IPS-20b (cell line): ENCODE measurements around the gene BCKDHB.

Experiments used
- H3K27ac ChIP-seq: one replicate; pipeline ENCODE4 v1.5.1; 2013; ENCODE audit warnings: low read length
- H3K27me3 ChIP-seq: 2 replicates; pipeline ENCODE4 v1.6.1; 2013; ENCODE audit warnings: mild to moderate bottlenecking, low read length, inconsistent platforms; ENCODE audit not compliant: insufficient read depth
- H3K36me3 ChIP-seq: 2 replicates; pipeline ENCODE4 v1.6.1; 2013; ENCODE audit warnings: low read depth, mild to moderate bottlenecking, inconsistent platforms, low read length, moderate library complexity; ENCODE audit not compliant: insufficient read depth
- H3K4me1 ChIP-seq: 2 replicates; pipeline ENCODE4 v1.6.1; 2013; ENCODE audit warnings: mild to moderate bottlenecking, control low read depth, inconsistent platforms, low read length, moderate library complexity; ENCODE audit not compliant: insufficient read depth
- H3K4me3 ChIP-seq: 2 replicates; pipeline ENCODE4 v1.5.1; 2013; ENCODE audit warnings: mild to moderate bottlenecking, low read length, inconsistent platforms
- H3K9ac ChIP-seq: 2 replicates; pipeline ENCODE4 v1.6.1; 2013; ENCODE audit warnings: low read depth, mild to moderate bottlenecking, inconsistent platforms, low read length, moderate library complexity
- H3K9me3 ChIP-seq: 2 replicates; pipeline ENCODE4 v1.6.1; 2013; ENCODE audit warnings: mild to moderate bottlenecking, low read depth, low read length, inconsistent platforms; ENCODE audit not compliant: insufficient read depth

The BCKDHB gene

DNA sequence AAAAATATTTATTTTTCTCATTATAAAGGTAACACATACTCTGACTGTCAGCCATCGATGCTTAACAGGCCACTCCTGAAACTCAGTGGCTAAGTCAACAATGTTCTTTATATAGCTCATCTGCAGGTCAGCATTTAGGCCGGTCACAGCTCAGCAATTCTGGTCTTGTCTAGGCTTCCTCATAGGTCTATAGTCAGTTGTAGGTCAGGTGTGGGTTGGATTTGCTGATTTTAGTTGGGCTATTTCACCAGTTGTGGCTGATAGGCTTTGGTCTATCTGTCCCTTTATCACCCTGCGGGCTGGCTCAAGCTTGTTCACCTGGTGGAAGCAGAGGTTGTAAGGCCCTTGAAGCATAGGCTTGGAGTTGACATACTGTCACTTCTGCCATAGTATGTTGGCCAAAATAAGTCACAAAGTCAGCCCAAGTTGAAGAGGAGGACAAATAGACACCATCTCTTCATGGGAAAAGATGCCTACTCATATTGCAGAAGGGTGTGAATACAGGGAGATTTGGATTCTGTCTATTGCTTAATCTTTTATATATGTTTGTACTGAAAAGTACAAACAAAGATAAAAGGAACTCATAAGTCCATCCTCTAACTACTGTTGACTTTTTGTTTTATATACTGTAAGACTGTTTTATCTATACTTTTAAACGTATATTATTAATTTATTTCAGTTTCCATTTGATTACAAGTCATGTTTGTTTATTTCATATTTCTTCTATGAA, 75.0 kb downstream of the BCKDHB start:
- H3K4me3 ChIP-seq = no peak overlapping the region
- H3K27me3 ChIP-seq = no peaks in the 10 kb centered on the region
- no peak overlapping the region for H3K27ac ChIP-seq
- H3K9me3 ChIP-seq = no peaks in the 10 kb centered on the region
- no peaks in the 10 kb centered on the region for H3K4me1 ChIP-seq
- no peak overlapping the region for H3K9ac ChIP-seq
- no peaks in the 10 kb centered on the region for H3K36me3 ChIP-seq

DNA sequence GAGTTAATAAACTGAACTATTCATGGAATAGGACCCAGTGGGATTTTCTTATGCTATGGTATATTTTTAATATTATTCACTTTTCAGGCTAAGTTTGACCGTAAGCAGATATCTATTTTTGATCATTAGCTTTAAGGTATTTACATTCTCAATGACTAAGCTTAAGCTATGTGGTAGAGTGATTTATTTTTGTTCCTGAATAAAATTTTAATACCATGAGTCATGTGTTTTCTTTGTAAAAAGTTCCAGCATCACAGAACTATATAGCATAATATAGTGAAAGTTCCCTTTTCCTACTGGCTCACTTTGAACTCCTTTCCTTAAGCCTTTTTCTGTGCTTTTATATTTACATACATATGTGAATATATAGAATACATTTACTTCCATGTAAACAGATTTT, 75.8 kb downstream of the BCKDHB start:
- Histone ChIP-seq H3K4me3 (no peak overlapping the region), H3K9me3 (no peaks in the 10 kb centered on the region), H3K27ac (no peak overlapping the region), H3K36me3 (no peaks in the 10 kb centered on the region), H3K9ac (no peak overlapping the region), H3K27me3 (no peaks in the 10 kb centered on the region), H3K4me1 (no peaks in the 10 kb centered on the region)

DNA sequence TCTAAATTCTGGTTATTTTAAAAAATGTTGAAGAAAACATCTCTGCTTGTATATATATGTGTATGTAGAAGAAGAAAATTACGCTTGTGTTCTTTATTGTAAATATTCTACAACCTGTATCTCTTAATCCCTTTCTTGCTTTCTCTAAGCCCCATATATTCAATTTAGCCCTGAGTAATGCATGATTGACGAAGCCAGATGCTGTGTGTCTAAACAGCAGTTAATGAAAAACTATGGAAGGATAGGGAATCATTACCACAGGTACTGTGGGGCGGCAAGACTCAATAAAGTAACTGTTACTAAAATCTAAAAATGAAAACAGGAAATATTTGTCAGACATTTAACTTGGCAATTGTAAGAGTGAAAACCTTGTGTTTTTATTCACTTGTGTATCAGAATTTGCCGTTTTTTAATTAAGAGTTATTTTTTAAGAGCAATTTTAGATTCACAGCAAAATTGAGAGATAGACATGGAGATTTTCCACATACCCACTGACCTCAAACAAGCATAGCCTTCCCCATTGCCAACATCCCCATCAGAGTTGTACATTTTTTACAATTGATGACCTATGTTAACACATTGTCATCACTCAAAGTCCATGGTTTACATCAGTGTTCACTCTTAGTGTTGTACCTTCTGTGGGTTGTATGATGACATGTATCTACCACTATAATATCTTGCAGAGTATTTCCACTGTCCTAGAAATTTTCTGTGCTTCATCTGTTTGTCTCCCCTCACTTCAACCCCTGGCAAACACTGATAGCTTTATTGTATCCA, 76.7 kb downstream of the BCKDHB start:
- no peaks in the 10 kb centered on the region for H3K4me1 ChIP-seq
- H3K9ac ChIP-seq = no peak overlapping the region
- no peaks in the 10 kb centered on the region for H3K9me3 ChIP-seq
- H3K27me3 ChIP-seq = no peaks in the 10 kb centered on the region
- no peak overlapping the region for H3K4me3 ChIP-seq
- no peak overlapping the region for H3K27ac ChIP-seq
- no peaks in the 10 kb centered on the region for H3K36me3 ChIP-seq

DNA sequence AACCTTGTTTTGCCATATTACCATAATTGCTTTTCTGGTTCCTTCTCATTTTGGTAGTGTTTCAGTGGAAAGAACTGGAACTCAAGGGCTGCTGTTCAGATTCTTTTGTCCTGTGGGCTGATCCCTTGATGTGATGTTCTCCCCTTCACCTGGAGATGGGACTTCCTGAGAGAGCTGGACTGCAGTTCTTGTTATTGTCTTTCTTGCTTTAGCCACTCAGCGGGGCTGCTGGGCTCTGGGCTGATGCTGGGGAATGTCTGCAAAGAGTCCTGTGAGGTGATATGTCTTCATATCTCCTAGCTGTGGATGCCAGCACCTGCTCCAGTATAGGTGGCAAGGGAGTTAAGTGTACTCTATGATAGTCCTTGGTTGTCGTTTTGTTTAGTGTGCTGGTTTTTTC, 79.0 kb downstream of the BCKDHB start:
- no peaks in the 10 kb centered on the region for H3K4me1 ChIP-seq
- no peaks in the 10 kb centered on the region for H3K9me3 ChIP-seq
- no peak overlapping the region for H3K9ac ChIP-seq
- no peak overlapping the region for H3K27ac ChIP-seq
- no peak overlapping the region for H3K4me3 ChIP-seq
- no peaks in the 10 kb centered on the region for H3K27me3 ChIP-seq
- H3K36me3 ChIP-seq = no peaks in the 10 kb centered on the region

DNA sequence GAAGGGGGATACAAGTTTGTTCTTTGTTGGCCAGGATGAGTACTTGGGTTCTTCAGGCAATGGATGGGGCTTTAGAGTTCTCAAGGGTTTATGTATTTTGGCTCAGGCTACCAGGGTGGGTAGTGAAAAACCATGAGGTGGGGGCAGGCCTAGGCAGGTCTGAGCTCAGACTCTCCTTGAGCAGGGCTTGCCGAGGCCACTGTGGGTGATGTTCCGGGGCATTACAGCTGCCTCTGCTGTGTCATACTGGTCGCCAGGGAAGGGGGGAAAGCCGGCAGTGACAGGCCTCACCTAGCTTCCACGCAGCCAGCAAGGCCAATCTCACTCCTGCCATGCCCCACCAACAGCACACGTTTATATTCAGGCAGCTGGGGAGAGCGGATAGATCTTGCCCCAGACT, 79.6 kb downstream of the BCKDHB start:
- Histone ChIP-seq H3K27me3 (no peaks in the 10 kb centered on the region), H3K9ac (no peak overlapping the region), H3K9me3 (no peaks in the 10 kb centered on the region), H3K27ac (no peak overlapping the region), H3K36me3 (no peaks in the 10 kb centered on the region), H3K4me3 (no peak overlapping the region), H3K4me1 (no peaks in the 10 kb centered on the region)

DNA sequence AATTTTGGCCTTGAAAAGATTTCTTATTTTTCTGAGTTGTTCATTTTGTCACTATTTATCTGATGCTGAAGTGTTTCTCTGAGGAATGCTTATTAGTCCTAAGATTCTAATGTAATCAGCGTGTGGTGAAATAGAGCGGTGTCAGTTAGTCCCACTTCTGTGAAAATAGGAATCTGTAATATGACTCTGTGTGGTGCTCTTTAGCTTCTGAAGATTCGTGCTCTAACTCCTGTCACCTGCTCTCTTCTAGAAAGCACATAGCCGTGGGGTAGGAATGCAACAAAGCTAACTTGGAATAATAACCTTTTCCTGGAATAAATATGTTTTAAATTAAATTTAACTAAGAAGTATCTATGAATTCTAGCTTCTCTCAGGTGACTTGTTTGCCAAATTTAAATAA, 90.4 kb downstream of the BCKDHB start:
- Histone ChIP-seq H3K9ac (no peak overlapping the region), H3K4me1 (no peaks in the 10 kb centered on the region), H3K4me3 (no peak overlapping the region), H3K27me3 (no peaks in the 10 kb centered on the region), H3K27ac (no peak overlapping the region), H3K9me3 (no peaks in the 10 kb centered on the region), H3K36me3 (no peaks in the 10 kb centered on the region)

DNA sequence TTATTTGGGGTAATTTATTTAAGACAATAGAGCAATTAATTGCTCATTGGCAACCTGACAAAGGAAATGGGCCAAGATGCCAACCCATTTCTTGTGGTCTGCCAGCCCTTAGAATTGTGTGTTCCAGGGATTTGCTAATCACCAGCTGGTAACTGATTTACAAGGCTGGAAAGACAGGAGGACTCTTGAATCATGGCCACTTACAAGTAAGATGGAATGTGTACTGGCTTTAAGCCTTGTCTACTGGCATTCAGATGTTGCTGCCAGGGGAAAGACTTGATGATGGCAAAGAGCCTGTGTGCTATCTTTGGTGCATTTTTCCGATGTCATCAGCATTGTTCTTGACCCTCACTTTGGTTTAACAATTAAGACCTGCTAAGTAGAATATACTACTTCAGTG, 91.0 kb downstream of the BCKDHB start:
- Histone ChIP-seq H3K9ac (no peak overlapping the region), H3K27me3 (no peaks in the 10 kb centered on the region), H3K36me3 (no peaks in the 10 kb centered on the region), H3K4me3 (no peak overlapping the region), H3K4me1 (no peaks in the 10 kb centered on the region), H3K9me3 (no peaks in the 10 kb centered on the region), H3K27ac (no peak overlapping the region)

DNA sequence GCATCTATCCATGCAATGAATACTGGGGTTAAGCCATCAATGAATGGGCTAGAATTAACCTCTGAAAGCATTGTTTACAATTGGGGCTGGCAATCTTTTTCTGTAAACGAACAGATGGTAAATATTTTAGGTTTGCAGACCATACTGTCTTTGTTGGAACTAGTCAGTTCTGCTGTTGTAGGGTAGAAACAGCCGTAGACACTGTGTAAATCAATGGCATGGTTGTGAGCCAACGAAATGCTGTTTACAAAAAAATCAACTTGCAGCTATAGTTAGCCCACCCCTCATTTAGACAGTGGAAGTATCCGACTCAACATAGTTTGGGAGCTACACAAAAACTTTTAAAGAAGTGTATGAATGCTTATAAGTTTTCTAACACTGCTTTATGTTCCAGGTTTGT, 91.5 kb downstream of the BCKDHB start:
- H3K9ac ChIP-seq = no peak overlapping the region
- no peaks in the 10 kb centered on the region for H3K27me3 ChIP-seq
- no peaks in the 10 kb centered on the region for H3K9me3 ChIP-seq
- H3K27ac ChIP-seq = no peak overlapping the region
- no peak overlapping the region for H3K4me3 ChIP-seq
- H3K36me3 ChIP-seq = peaks cover 3% of the 10 kb centered on the region
- no peaks in the 10 kb centered on the region for H3K4me1 ChIP-seq

DNA sequence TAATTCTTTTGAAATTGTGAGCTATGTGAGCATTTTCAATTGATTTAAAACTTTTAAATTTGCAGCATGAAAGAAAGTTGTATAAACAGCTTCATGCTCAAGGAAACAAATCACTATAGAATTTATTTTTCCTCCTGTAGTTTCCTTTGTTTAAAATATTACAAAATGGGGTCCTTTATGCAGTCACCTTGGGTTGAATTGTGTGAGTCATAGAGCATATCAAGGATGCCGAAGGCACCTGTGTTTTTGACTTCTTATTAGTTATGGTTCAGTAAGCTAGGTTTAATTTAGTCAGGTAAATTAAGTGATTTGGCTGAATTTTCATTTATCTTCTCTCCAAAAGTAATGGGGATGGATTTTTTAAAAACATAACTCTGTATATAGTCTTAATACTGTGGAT, 96.8 kb downstream of the BCKDHB start:
- Histone ChIP-seq H3K4me1 (no peaks in the 10 kb centered on the region), H3K4me3 (no peak overlapping the region), H3K27me3 (no peaks in the 10 kb centered on the region), H3K27ac (no peak overlapping the region), H3K9ac (no peak overlapping the region), H3K9me3 (no peaks in the 10 kb centered on the region), H3K36me3 (peaks cover 24% of the 10 kb centered on the region)

DNA sequence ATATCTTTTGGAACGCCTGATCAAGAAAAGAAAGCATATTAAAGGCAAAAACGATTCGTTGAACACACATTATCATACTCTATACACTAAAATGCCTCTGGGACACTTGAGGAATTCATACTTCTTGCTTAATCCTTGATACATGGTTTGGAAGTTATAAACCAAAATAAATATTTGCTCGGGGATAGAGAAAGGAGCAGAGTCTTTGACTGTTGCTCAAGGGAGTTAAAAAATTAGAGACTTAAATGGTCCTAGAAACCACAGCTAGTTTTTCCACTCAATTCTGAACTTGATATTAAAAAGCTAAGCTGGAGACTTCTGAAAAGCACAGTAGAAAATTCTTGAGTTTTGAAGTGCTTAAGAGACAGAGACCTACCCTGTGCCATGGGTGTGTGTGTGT, 98.9 kb downstream of the BCKDHB start:
- peaks cover 6% of the 10 kb centered on the region; the same call in 1 of the 2 replicates for H3K4me1 ChIP-seq
- no peaks in the 10 kb centered on the region for H3K27me3 ChIP-seq
- no peaks in the 10 kb centered on the region for H3K9me3 ChIP-seq
- no peak overlapping the region for H3K9ac ChIP-seq
- H3K4me3 ChIP-seq = no peak overlapping the region
- peaks cover 24% of the 10 kb centered on the region for H3K36me3 ChIP-seq
- no peak overlapping the region for H3K27ac ChIP-seq

DNA sequence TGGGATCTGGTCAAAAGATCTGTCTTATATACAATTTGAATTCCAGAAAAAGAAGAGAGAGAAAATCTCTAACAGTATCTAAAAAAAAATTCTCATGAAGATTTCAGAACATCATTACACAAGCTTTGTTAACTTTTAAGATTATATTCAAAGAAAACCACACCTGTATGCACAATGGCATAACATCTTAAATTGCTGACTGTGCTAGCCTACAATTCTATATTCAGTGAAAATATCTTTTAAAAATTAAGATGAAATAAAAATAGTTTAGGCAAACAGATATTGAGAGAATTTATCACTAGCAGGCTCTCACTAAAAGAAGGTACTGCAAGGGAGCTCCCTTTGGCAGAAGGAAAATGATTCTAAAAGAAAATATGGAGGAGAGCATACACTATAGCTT, 100.3 kb downstream of the BCKDHB start:
- no peak overlapping the region for H3K27ac ChIP-seq
- no peaks in the 10 kb centered on the region for H3K9me3 ChIP-seq
- H3K36me3 ChIP-seq = peaks cover 24% of the 10 kb centered on the region
- H3K27me3 ChIP-seq = no peaks in the 10 kb centered on the region
- no peak overlapping the region for H3K9ac ChIP-seq
- H3K4me3 ChIP-seq = no peak overlapping the region
- peaks cover 8% of the 10 kb centered on the region; the same call in 1 of the 2 replicates for H3K4me1 ChIP-seq

DNA sequence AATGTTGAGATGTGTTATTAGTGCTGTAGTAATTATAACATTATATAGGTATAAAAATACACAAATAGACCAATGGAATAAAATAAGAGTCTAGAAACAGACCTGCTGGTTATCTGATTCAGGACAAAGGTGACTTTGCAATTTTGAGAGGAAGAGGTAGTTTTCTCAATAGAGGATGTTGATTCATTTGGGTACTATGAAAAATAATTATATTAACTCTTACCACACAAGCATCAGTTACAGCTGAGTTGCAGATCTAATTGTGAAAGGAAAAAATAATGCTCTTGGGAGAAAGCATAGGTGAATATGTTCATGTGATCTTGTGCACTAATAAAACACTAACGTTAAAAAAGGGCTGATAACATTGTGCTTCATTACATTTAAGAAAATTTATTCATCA, 103.0 kb downstream of the BCKDHB start:
- peaks cover 8% of the 10 kb centered on the region; the same call in 1 of the 2 replicates for H3K4me1 ChIP-seq
- no peak overlapping the region for H3K27ac ChIP-seq

More for the DNA sequence above, 103.0 kb downstream of the BCKDHB start:
- Histone ChIP-seq H3K36me3 (peaks cover 8% of the 10 kb centered on the region; the same call in 1 of the 2 replicates), H3K4me3 (no peak overlapping the region), H3K27me3 (no peaks in the 10 kb centered on the region), H3K9ac (no peak overlapping the region), H3K9me3 (no peaks in the 10 kb centered on the region)
